Measurements from ENCODE around the gene THTPA.

Gene THTPA

GRCh38 chr14:23551266-23552028 is 4.6 kb upstream of the THTPA start, which contains the start of gene ZFHX2:
ZFHX2 (minus strand) TSS chr14:23551765; CDS start chr14:23535325, 16,440 bp downstream.
- no peak for DNase-seq (ENCODE audit: low read depth)

- no peak for DNase-seq (ENCODE audit: low read depth)
Measured at GRCh38 chr14:23555533-23555881, 564 bp upstream of the THTPA start.

- no peak for DNase-seq (ENCODE audit: low read depth)
Measured at GRCh38 chr14:23556700-23557440, 799 bp downstream of the THTPA start.

- no peak for DNase-seq (ENCODE audit: low read depth)
Measured at GRCh38 chr14:23557521-23557920, 1.4 kb downstream of the THTPA start.

- no peak for DNase-seq (ENCODE audit: low read depth)
Measured at GRCh38 chr14:23557946-23558345, 1.9 kb downstream of the THTPA start.

- no peak for DNase-seq (ENCODE audit: low read depth)
Measured at GRCh38 chr14:23558346-23559009, 2.4 kb downstream of the THTPA start.

GRCh38 chr14:23559010-23559925 is 3.2 kb downstream of the THTPA start:
- DNase-seq (ENCODE audit: low read depth), result peak; percentile 49

GRCh38 chr14:23559926-23560520 is 4.0 kb downstream of the THTPA start:
- no peak for DNase-seq (ENCODE audit: low read depth)

- no peak for DNase-seq (ENCODE audit: low read depth)
Measured at GRCh38 chr14:23561259-23561658, 5.2 kb downstream of the THTPA start.

GRCh38 chr14:23561873-23562821 is 6.1 kb downstream of the THTPA start:
- DNase-seq (ENCODE audit: low read depth), result no peak

GRCh38 chr14:23562822-23563472 is 6.9 kb downstream of the THTPA start:
- DNase-seq (ENCODE audit: low read depth), result no peak

GRCh38 chr14:23563473-23564180 is 7.6 kb downstream of the THTPA start:
- DNase-seq (ENCODE audit: low read depth), result no peak

- DNase-seq (ENCODE audit: low read depth), result no peak
Measured at GRCh38 chr14:23564181-23564812, 8.2 kb downstream of the THTPA start.

- no peak for DNase-seq (ENCODE audit: low read depth)
Measured at GRCh38 chr14:23564876-23565275, 8.8 kb downstream of the THTPA start.

GRCh38 chr14:23565626-23566025 is 9.6 kb downstream of the THTPA start:
- DNase-seq (ENCODE audit: low read depth), result no peak

GRCh38 chr14:23566112-23566777 is 10.2 kb downstream of the THTPA start:
- no peak for DNase-seq (ENCODE audit: low read depth)

GRCh38 chr14:23566778-23567185 is 10.7 kb downstream of the THTPA start:
- DNase-seq (ENCODE audit: low read depth), result no peak

All from fibroblast of the conjunctiva (primary cell).